Neutrophil (primary cell): ENCODE measurements around the gene IGSF21.

Source experiments
- H3K27ac ChIP-seq: fragments of 200-600 bp; sonication (generic); 2 replicates; pipeline ENCODE4 v1.5.1; 2016; ENCODE audit warnings: mild to moderate bottlenecking, moderate library complexity
- H3K27me3 ChIP-seq: fragments of 200-600 bp; sonication (generic); 2 replicates; pipeline ENCODE4 v1.6.0; 2016; ENCODE audit warnings: mild to moderate bottlenecking
- H3K36me3 ChIP-seq: fragments of 200-600 bp; sonication (generic); 2 replicates; pipeline ENCODE4 v1.5.1; 2017
- H3K4me1 ChIP-seq, 2 experiments: fragments of 200-600 bp in 1 of 2; sonication (generic) in 1 of 2; 1 replicate in 1 of 2; 2 replicates in 1 of 2; pipeline versions ENCODE4 v1.5.1 to v1.6.1; 2013 to 2016; ENCODE audit warnings: low read depth in 1 of 2, low read length in 1 of 2, mild to moderate bottlenecking in 1 of 2, moderate library complexity in 1 of 2; ENCODE audit not compliant: control insufficient read depth in 1 of 2, insufficient read depth in 1 of 2
- H3K4me3 ChIP-seq, 2 experiments: fragments of 200-600 bp in 1 of 2; sonication (generic) in 1 of 2; 1 replicate in 1 of 2; 2 replicates in 1 of 2; pipeline ENCODE4 v1.5.1; 2013 to 2016; ENCODE audit warnings: low read depth in 1 of 2, low read length in 1 of 2, mild to moderate bottlenecking in 1 of 2, moderate library complexity in 1 of 2
- H3K9me3 ChIP-seq: fragments of 200-600 bp; sonication (generic); 2 replicates; pipeline ENCODE4 v1.5.1; 2016
- CTCF ChIP-seq: fragments of 200-600 bp; sonication (generic); IDR thresholded peaks from 2 replicates; pipeline ENCODE4 v1.5.1; 2016; ENCODE audit warnings: antibody characterized with exemption

Gene IGSF21

GRCh38 chr1:18142471-18142870, 34.9 kb downstream of the IGSF21 start:
- no peak for TF ChIP-seq CTCF
- Histone ChIP-seq H3K9me3 (no peaks in the 10 kb centered on the region), H3K36me3 (no peaks in the 10 kb centered on the region), H3K4me3 (no peak overlapping the region), H3K27me3 (no peaks in the 10 kb centered on the region), H3K4me1 (no peaks in the 10 kb centered on the region), H3K27ac (no peak overlapping the region)

- no peak for TF ChIP-seq CTCF
- no peak overlapping the region for H3K4me3 ChIP-seq
- H3K9me3 ChIP-seq, result no peaks in the 10 kb centered on the region
- no peak overlapping the region for H3K27ac ChIP-seq
- no peaks in the 10 kb centered on the region for H3K36me3 ChIP-seq
- H3K27me3 ChIP-seq, result no peaks in the 10 kb centered on the region
- no peaks in the 10 kb centered on the region for H3K4me1 ChIP-seq
Observed at GRCh38 chr1:18142969-18143368, 35.4 kb downstream of the IGSF21 start.

GRCh38 chr1:18144062-18144461, 36.5 kb downstream of the IGSF21 start:
- TF ChIP-seq CTCF, result no peak
- H3K4me3 ChIP-seq, result no peak overlapping the region
- no peaks in the 10 kb centered on the region for H3K4me1 ChIP-seq
- H3K9me3 ChIP-seq, result no peaks in the 10 kb centered on the region
- no peaks in the 10 kb centered on the region for H3K36me3 ChIP-seq
- no peaks in the 10 kb centered on the region for H3K27me3 ChIP-seq
- H3K27ac ChIP-seq, result no peak overlapping the region

GRCh38 chr1:18144916-18145647, 37.5 kb downstream of the IGSF21 start:
- Histone ChIP-seq H3K27me3 (no peaks in the 10 kb centered on the region), H3K36me3 (no peaks in the 10 kb centered on the region), H3K27ac (no peak overlapping the region), H3K9me3 (no peaks in the 10 kb centered on the region), H3K4me1 (no peaks in the 10 kb centered on the region), H3K4me3 (no peak overlapping the region)
- TF ChIP-seq CTCF, result no peak

GRCh38 chr1:18145851-18146618, 38.4 kb downstream of the IGSF21 start:
- Histone ChIP-seq H3K4me3 (no peak overlapping the region), H3K27me3 (no peaks in the 10 kb centered on the region), H3K36me3 (no peaks in the 10 kb centered on the region), H3K9me3 (no peaks in the 10 kb centered on the region), H3K27ac (no peak overlapping the region), H3K4me1 (no peaks in the 10 kb centered on the region)
- TF ChIP-seq CTCF, result no peak
